IPS-18c (cell line): ENCODE results near the gene HHIPL2.
"Not testable (repeated sequence)": the region's sequence is repeated elsewhere in the genome, so short reads cannot be mapped to it uniquely, and the experiment has no call there.

Source experiments
- H3K4me3 ChIP-seq: 2 replicates; pipeline ENCODE4 v1.7.0; 2013; ENCODE audit warnings: low read depth, mild to moderate bottlenecking, low read length, moderate library complexity; ENCODE audit not compliant: insufficient read depth
- H3K9me3 ChIP-seq: one replicate; pipeline ENCODE4 v1.6.1; 2013; ENCODE audit warnings: mild to moderate bottlenecking, low read length, moderate library complexity; ENCODE audit not compliant: control insufficient read depth, insufficient read depth

HHIPL2 gene

GRCh38 chr1:222547260-222547614, 667 bp downstream of the HHIPL2 start:
- no peak overlapping the region for H3K4me3 ChIP-seq
- no peaks in the 10 kb centered on the region for H3K9me3 ChIP-seq

- no peak overlapping the region for H3K4me3 ChIP-seq
- no peaks in the 10 kb centered on the region for H3K9me3 ChIP-seq
Observed at GRCh38 chr1:222546548-222547259, 1.2 kb downstream of the HHIPL2 start.

GRCh38 chr1:222546091-222546490, 1.8 kb downstream of the HHIPL2 start:
- no peak overlapping the region for H3K4me3 ChIP-seq
- H3K9me3 ChIP-seq, result no peaks in the 10 kb centered on the region

- H3K4me3 ChIP-seq, result no peak overlapping the region
- no peaks in the 10 kb centered on the region for H3K9me3 ChIP-seq
Observed at GRCh38 chr1:222543817-222544216, 4.1 kb downstream of the HHIPL2 start.

GRCh38 chr1:222540598-222540995, 7.3 kb downstream of the HHIPL2 start:
- no peak overlapping the region for H3K4me3 ChIP-seq
- no peaks in the 10 kb centered on the region for H3K9me3 ChIP-seq

GRCh38 chr1:222539951-222540597, 7.8 kb downstream of the HHIPL2 start:
- H3K9me3 ChIP-seq, result no peaks in the 10 kb centered on the region
- no peak overlapping the region for H3K4me3 ChIP-seq

GRCh38 chr1:222535455-222535854, 12.4 kb downstream of the HHIPL2 start:
- H3K4me3 ChIP-seq, result no peak overlapping the region
- no peaks in the 10 kb centered on the region for H3K9me3 ChIP-seq

GRCh38 chr1:222530852-222531251, 17.1 kb downstream of the HHIPL2 start:
- Histone ChIP-seq H3K4me3 (no peak overlapping the region), H3K9me3 (no peaks in the 10 kb centered on the region)

- H3K4me3 ChIP-seq, result no peak overlapping the region
- H3K9me3 ChIP-seq, result no peaks in the 10 kb centered on the region
Observed at GRCh38 chr1:222529916-222530315, 18.0 kb downstream of the HHIPL2 start.

- no peak overlapping the region for H3K4me3 ChIP-seq
- no peaks in the 10 kb centered on the region for H3K9me3 ChIP-seq
Observed at GRCh38 chr1:222529181-222529580, 18.7 kb downstream of the HHIPL2 start.

GRCh38 chr1:222525951-222526350, 22.0 kb downstream of the HHIPL2 start:
- H3K9me3 ChIP-seq, result no peaks in the 10 kb centered on the region
- no peak overlapping the region for H3K4me3 ChIP-seq

GRCh38 chr1:222523852-222524251, 24.1 kb downstream of the HHIPL2 start:
- Histone ChIP-seq H3K4me3 (no peak overlapping the region), H3K9me3 (no peaks in the 10 kb centered on the region)

- Histone ChIP-seq H3K9me3 (no peaks in the 10 kb centered on the region), H3K4me3 (no peak overlapping the region)
Observed at GRCh38 chr1:222522105-222522915, 25.6 kb downstream of the HHIPL2 start.

GRCh38 chr1:222521299-222522104, 26.4 kb downstream of the HHIPL2 start:
- no peaks in the 10 kb centered on the region for H3K9me3 ChIP-seq

GRCh38 chr1:222489496-222489895, 58.4 kb downstream of the HHIPL2 start:
- not testable (repeated sequence) for H3K9me3 ChIP-seq, H3K4me3 ChIP-seq

More at GRCh38 chr1:222521299-222522104, 26.4 kb downstream of the HHIPL2 start:
- no peak overlapping the region for H3K4me3 ChIP-seq

GRCh38 chr1:222487774-222488173, 60.1 kb downstream of the HHIPL2 start:
- H3K4me3 ChIP-seq, H3K9me3 ChIP-seq: not testable (repeated sequence)

GRCh38 chr1:222484005-222484404, 63.9 kb downstream of the HHIPL2 start:
- H3K9me3 ChIP-seq, H3K4me3 ChIP-seq: not testable (repeated sequence)
